CD4-positive, alpha-beta T cell treated with Interleukin-4 for 4 hours (primary cell): Measurements from ENCODE around the gene RPL26.
"Not testable (repeated sequence)": the region's sequence is repeated elsewhere in the genome, so short reads cannot be mapped to it uniquely, and the experiment has no call there.

Experiments used
- DNase-seq: peaks from one replicate; pipeline ENCODE4 v3.0.0-alpha.2; 2020

The RPL26 gene

DNA sequence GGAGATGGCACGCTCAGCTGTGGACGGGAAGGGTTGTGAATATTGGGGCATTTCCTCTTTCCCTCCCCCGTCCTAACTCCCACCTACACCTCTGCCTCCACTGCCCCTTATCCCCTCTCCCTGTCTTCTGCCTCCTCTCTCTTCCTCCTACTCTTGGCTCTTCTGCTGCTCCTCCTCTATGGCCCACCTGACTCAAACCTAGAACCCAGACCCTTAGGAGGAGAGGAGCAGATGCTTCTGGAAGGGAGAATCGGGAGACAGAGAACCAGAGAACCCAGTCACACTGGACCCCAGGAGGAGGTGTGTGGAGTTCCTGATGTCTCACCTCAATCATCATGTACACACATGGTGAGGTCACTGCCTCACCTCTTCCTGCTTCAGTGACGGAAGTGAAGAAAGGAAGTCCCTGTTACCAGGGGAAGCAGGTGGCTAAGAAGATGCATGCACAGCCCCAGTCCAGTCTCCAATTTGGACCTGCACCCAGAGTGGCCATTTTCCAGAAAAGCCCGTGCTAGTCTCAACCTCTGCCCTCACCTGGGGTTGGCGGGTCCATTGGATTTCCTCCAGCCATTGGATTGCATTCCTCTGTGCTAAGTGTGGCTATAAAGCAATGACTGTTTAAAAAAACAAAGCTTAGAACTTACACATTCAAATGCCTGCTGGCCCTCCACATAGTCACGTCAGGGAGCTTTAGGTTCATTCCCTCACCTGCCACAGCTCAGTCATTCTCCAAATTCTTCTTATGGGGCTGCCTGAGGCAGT is 10.7 kb upstream of the RPL26 start:
- peak; percentile 59 for DNase-seq

GRCh38 chr17:8392674-8393469 is 9.9 kb upstream of the RPL26 start:
- DNase-seq = no peak

DNA sequence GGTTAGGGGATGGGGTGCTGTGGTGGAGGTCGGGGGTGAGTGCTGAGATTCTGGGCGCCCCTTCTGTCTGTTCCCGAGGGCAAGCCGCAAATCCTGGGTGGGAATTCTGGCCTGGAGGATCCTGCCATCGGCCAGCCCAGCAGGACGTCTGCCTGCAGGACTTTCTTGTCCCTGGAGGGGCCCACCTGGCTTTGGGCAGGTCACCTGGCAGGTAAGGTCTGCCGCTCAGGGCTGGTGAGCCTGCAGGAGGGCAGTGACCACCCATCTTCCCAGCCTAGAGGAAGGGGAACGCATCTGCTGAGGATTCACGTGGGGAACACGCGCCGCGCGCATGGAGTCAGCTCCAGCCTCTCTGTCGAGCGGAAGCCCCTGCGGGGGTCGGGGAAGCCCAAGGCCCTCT is 9.3 kb upstream of the RPL26 start:
- no peak for DNase-seq

- no peak for DNase-seq
Observed at GRCh38 chr17:8391711-8392110, 8.7 kb upstream of the RPL26 start.

DNA sequence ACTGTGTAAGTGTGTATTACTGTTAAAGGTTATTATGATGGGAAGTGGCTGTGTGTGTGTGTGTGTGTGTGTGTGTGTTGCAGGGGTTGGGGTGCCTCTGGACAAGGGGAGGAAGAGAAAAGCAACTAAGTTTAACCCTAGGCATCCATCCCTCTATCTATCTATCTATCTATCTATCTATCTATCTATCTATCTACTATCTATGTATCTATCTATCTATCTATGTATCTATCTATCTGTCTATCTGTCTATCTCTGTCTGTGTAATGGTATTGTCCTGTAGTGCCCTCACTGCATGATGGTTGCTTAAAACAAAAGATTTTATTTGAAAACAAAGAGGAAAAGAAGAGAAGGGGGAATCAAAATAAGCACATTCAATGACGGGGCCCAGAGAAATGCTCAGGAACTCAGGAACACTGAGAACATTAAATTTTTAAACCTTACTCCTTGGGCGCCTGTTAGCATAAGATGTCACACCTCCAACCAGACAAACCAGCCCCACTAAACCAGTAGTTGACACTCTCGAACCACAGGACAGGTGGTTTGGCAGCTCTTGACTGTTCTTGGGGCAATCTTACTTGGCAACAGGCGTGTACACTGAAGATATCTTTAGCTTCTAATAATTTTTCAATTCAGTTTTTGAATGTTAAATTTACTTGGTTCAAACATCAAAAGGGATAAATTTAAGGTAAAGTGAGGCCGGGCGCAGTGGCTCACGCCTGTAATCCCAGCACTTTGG is 5.1 kb upstream of the RPL26 start:
- peak; percentile 40 for DNase-seq

GRCh38 chr17:8386841-8387240 is 3.8 kb upstream of the RPL26 start:
- DNase-seq = no peak

GRCh38 chr17:8384801-8385378 is 1.9 kb upstream of the RPL26 start:
- DNase-seq = no peak

- DNase-seq = no peak
Observed at GRCh38 chr17:8382880-8383142, 182 bp downstream of the RPL26 start.

- no peak for DNase-seq
Observed at GRCh38 chr17:8382052-8382879, 727 bp downstream of the RPL26 start.

DNA sequence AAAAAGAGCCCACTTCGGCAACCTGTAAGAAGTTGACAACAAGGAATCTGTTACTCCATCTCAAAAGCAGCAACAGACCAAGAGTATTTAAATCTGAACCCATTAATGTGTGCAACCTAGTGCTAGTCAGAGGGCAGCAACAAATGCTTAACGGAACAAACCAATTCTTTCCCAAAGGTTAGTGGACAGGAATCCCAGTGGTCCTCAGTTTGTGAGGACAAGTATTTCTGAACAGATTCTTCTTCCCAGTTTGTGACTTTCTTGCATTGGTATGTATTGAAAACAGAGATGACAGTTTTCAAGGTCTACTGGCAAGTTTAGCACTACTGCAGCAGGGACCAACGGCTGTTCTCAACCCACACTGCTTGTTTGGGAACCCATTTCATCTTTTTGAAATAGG is 2.9 kb downstream of the RPL26 start:
- no peak for DNase-seq

DNA sequence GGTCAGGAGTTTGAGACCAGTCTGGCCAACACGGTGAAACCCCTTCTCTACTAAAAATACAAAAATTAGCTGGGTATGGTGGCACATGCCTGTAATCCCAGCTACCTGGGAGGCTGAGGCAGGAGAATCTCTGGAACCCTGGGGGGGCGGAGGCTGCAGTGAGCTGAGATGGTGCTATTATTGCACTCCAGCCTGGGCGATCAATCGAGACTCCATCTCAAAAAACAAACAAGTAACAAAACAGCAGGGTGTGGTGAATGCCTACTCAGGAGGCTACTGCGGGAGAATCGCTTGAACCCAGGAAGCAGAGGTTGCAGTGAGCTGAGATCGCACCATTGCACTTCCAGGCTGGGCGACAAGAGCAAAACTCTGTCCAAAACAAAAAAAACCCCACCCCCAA is 4.9 kb downstream of the RPL26 start:
- DNase-seq = not testable (repeated sequence)

- no peak for DNase-seq
Observed at GRCh38 chr17:8377422-8377821, 5.6 kb downstream of the RPL26 start.

DNA sequence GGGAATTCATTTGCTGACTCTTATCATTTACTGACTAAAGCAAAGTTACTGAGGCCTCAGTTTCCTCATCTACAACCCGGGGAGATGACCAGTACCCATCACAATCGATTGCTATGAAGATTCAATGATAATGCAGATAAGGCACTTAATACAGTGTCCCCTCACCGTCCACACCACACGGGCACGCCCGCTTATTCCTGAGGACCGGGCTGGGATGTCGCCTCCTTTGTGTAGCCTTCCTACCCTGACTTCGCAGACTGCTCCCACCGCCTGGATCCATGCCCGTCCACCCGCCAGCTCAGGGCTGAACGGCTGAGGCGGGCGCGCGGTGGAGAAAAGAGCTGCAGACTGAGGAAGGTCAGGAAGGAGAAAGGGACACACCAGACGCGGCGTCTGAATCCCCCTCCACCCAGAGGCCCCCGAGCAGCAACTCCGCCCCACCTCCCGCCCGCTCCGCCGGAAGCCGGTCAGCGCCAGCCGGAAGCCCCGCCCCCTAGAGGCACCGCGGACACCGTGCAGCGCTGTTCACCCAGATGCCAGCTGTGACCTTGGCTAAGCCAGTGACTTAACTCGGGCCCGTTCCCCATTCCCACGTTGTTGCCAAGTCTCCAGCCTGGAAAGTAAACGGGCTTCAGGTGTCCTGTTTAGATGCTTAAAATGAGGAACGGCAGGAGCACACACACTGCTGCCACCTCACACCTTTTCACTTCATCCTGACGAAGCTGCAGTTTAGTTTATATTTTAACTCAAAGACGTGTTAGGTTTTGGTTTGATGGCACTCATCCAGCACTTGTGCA is 6.5 kb downstream of the RPL26 start, which contains the start of gene KRABD2:
KRABD2 (minus strand) TSS at position 434 of the 797 bp plus-strand sequence.
- DNase-seq = peak; percentile 87

DNA sequence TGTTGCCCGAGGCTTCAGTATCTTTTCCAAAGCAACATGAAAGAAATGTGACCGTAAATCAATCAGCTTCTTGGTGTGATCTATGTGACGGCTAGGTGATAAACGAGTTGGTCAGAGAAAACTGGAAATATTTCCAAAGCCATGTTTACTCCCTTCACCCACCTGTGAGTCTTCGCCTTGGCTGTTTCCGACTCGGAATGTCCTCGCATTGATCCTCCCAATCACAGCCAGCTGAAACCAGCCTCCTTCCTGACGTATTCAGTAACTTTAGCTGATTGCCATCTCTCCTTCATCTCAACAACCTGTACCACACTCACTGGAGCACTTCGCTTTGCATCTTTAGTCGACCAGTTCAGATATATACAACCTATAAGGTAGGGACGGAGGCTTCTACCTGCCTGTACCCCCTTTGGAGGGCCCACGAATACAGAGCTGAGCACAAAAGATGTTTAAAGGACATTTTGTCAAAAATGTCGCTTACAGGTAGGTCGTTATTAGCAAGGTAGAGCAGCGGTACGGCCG is 7.2 kb downstream of the RPL26 start:
- DNase-seq = no peak

GRCh38 chr17:8373856-8374255 is 9.1 kb downstream of the RPL26 start:
- DNase-seq = not testable (repeated sequence)

GRCh38 chr17:8372422-8372821 is 10.6 kb downstream of the RPL26 start:
- no peak for DNase-seq

GRCh38 chr17:8371786-8372185 is 11.2 kb downstream of the RPL26 start:
- no peak for DNase-seq

DNA sequence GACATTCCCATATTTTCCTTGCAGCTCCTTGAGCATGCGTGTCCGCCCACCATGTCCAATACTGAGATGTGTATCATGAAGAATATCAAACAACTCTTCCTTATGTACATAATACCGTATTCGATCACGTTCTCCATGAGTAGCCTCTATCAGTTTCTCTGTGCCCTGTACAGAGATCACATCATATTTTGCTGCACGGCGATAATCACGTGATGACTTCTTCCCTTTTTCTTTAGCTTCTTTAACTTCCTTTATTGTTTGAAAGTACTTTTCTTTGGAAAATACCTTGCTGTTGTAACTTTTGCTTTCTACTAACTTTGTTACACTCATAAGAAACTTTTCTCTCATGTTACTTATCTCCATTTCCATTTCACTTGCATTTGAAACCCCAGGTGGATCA is 13.0 kb downstream of the RPL26 start:
- no peak for DNase-seq

DNA sequence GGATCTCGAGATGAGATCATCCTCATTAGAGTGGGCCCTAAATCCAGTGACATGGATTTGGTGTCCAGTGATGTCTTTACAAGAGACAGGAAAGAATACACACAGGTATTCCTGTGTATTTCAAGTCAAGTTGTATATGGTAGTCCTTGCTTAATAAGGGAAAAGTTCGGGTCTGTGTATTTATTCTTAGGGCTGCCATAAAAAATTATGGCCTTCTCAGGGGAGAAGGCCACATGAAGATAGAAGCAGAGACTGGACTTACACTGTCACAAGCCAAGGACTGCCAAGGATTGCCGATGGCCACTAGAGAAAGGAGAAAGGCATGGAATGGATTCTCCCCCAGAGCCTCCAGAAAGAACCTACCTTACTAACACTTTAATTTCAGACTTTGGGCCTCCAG is 14.8 kb downstream of the RPL26 start:
- no peak for DNase-seq

DNA sequence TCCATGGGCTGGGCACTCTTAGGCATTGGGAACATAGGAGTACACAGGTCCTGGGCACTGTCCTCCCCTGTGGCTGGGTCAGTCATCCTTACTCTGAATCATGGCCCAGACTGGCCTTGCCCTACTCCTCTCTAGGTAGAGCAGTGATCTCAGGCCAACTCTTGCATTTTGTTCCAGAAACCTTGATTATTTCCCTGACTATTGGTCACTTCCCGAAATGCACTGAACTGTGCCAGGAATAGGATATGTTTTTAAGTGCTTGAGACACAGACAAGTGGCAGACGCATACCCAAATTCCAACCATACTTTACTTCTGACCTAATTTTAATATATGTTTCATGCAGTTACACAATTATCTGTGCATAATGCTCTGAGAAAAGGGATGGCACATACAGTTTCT is 16.8 kb downstream of the RPL26 start:
- no peak for DNase-seq

- no peak for DNase-seq
Observed at GRCh38 chr17:8365143-8365542, 17.9 kb downstream of the RPL26 start.
